HG03457 (cell line): ENCODE results near the gene STX7.

Experiments used
- ATAC-seq: cut with Tn5 transposase; IDR thresholded peaks from one replicate; pipeline ENCODE4 v1.9.1; 2021; ENCODE audit warnings: moderate number of reproducible peaks; ENCODE audit not compliant: unreplicated experiment

The STX7 gene

DNA sequence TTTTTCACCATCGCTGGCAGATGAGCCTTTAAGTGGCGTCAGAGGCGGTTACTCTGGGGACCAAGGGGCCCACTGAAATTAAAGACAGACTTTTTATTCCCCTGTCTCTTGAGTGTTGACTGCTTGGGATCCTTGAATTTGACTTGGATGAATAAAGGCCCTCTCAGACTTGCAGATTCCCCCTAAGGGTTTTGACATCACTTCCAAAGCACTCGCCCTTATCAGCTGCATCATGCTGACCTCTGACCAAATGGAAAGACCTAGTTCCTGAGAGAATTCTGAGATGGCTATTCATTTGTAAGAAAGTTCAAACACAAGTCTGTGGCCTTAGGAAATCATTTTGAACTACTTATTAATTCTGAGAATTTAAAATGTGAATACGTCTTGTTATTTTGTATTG, 98.2 kb downstream of the STX7 start:
- ATAC-seq: no peak

DNA sequence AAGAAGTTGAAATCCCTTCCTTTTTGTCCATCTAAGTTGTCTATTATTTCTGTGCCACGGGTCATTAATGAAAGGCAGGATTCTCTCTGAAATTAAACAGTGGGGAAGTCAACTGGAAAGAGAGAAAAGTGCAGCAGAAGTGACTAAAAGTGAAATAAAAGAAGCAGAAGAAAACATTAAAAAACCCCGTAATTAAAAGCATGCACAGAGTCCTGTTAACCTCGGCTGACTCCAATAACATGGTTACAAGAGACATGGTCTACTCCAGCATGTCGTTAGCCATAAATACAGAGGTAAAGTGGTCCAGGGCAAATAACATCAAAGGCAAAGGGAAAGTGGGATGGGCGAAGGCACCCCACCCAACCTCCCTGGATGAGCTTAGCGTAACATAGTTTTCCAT, 98.6 kb downstream of the STX7 start:
- ATAC-seq: no peak

DNA sequence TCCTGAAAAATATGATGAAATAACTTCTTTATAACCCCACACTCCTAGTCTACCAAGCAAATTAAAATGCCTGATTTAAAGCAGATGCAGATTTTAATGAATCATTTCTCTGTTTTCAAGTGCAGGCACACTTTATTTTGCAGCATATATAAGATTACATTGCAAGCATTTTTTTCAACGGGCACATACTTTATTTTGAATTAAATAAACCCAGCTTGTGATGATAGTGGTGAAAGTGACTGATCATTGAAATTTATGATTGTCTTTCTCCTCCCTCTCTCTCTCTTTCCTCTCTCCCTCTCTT, 99.5 kb downstream of the STX7 start:
- no peak for ATAC-seq

DNA sequence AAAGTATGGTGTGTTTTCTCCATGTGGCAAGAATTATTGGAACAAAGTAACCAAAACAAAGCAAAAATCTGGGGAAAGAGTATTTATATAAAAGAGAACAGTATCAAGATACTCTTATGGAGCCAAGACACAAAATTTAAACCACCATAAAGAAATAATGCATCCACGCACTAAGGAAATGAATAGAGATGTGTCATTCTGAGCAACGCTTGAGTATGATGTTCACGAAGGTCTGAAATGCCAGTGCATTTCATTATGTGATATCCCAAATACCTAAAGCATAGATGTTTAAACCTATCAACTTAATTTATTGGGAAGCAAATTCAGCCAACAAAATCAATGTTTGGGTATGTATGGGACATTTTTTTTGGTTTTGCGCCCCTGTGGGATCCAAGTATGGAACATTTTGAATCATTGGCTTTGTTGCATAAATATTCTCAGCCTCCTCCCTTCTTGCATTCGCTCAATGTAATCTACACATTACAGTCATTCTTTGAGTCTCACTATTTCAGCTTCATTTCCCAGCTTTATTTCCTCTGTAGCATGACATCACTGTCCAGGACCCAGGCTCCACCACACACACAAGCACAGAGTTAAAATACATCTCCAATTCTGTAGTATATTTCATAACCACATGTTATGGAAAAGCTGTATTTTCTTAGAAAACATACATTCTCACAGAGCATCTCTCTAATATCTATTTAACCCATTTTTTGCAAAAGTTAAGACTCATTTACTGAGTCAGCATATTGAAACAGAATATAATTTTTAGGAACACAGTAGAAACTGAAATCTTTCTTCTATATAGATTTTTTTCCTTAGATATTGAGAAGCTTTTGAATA, 100.0 kb downstream of the STX7 start:
- no peak for ATAC-seq

DNA sequence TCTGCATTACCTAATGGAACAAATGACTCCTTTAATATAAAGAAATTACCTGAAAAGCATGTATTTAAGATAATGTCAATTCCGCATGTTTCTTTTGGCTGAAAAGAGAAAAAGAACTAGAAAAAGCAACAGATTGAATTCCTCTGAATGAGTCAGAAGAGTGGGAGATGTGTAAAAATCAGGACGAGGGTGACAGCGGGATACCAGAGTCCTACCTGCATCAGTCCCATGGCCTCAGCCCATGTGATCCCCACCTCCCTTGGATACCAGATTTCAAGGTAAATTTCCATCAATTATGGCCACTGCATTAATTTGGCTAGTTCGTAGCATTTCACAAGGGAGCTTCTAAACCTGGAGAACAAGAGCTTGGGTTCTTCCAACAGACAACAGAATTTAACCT, 101.6 kb downstream of the STX7 start:
- ATAC-seq: no peak

DNA sequence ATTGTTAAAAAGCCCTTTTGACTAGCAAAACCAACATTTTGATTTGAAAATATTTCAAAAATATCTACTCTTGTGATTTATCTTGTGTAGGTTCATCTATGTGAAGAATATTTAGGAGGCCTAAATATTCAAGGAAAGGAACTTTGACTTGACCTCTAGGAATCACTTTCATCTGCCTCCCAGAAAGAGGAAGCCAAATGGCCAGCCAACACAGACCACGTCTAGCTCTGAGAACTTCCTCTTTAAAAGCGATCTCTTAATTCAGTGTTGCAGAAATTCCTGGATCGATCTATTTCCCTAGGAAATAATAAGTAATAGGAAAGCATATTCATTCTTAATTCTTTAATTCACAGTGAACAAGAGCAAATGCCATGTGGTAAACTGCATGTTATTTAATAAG, 102.1 kb downstream of the STX7 start:
- ATAC-seq: no peak

DNA sequence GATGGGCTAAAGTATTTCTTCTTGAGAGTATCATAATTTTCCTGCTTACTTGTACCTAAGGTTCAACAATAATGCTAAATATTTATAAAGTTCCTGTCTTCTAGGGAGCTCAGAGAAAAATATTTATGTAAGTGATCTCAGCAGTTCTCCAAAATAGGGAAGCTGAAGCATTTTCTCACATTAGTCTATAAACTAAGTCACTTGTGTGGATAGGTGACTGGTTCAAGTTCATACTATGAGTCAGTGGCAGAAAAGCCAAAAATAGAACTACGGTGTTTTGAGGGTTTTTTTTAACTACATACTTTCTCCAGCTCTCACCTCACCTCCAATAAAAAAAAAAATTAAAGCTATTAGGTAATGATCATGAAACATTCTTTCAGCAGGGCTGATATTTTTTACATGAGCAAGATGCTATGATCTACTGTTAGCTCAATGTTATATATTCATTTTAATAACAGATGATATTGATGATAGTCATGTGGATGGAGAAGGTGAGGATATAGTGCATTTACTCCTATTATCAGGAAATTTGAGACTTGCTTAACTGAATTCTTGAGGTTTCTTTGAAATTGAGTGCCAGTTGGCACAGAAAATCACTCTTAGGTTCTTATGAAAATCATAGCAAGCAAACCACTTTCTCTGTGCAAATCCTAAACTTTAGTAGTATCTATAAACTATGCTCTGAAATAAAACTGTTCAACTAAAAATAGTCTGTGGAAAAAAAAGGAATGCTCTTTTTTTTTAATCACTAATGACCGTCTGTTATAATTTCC, 107.6 kb downstream of the STX7 start:
- ATAC-seq: peak; percentile 54

DNA sequence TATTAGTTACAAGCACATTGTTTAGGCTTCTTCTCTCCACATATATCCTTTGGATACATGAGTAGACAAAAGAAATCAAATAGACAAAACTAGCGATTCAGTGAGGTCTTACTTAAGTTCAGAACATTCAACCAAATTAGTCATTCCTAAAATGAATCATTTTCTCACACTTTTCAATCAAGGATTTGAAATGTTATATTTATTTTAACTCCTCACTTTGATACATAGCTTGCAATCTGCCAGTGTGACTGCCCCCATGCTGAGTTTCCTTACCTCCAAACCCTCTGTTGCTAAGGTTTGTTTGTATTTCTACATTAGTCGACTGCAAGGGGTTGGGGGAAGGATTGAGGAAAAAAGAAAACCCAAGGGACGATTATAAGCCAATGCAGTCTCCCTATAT, 108.2 kb downstream of the STX7 start:
- ATAC-seq: no peak

DNA sequence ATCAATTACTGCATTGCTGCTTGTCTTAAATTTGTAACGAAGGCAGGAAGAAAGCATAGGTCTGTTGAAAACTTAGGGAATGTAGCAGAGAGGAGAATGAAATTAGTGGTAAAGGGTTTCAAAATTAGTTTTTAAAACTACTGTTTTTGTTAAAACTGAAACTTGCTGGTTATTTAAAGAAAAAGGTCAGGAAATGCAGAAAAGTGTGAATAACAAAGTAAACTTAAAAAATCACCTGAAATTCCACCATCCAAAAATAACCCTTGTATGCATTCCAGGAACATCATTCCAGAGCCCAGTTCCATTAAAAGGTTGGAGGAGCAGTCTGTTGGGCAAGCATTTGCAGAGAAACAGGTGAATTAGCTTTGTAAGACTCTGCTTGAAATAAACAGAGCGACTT, 108.6 kb downstream of the STX7 start:
- no peak for ATAC-seq

DNA sequence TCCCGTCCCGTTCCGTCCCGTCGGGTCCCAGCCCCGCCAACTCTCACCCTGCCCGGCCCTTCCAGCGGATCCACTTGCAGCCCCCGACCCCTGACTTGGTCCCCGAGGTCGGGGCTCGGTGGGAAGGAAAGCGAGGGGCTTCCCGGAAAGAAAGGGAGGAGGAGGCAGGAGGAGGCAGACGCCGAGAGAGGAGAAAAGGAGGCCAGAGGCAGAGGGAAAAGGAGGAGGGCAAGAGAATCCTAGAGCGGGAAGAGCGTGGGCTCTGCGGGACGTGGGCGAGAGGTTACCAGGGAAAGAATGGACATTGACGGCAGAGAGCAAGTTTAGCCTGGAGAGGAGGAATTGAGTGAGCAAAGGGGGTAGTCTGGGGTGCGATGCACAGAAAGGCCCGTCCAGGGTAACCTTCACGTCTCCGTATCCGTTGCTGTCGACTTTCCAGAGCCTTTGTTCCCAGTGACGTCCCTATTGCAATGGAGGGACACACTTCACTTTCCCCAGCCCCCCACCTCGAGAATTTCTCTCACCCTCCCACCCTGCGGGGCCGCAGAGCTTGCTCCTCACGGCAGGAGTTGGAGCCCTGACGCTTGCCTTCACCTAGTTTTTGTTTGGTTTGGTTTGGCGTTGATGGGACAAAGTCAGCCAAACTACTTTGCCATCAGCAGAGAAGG, 111.2 kb downstream of the STX7 start:
- ATAC-seq: no peak

DNA sequence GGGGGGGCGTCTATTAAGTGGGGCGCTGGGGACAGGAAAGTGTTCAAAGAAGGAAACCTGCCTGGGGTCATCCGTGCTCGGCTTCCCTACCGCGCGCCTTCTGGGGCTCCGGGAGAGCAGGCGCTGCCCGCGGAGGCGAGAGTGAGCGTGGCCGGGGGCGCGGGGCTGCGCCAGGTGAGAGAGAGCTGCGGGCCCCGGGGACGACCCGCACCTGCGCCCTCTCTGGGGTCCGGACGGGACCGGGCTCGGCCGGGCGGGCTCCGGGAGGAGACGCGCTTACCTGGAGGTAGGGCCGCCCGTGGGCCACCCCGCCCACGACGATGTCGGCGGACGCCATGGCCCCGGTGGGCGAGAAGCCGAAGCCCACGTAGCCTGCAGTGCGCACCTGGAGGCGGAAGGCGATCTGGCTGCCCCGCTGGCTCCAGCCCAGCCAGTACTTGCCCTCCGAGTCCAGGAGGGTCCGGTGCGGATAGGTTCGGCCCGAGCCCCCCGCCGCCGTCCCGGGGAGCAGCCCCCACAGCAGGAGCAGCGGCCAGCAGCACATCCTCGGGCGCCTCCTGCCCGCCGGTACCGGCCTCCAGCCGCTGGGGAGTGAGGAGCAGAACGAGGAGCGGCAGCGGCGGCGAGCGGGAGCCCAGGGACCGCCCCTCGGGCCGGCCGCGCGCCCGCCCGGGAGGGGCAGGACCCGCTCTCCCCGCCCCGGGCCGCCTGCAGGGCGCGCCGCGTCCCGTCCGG, 111.9 kb downstream of the STX7 start, which contains the start of gene MOXD1:
MOXD1 (minus strand) TSS at position 593 of the 735 bp plus-strand sequence; CDS start at position 544, 49 bp downstream.
- ATAC-seq: peak; percentile 44

DNA sequence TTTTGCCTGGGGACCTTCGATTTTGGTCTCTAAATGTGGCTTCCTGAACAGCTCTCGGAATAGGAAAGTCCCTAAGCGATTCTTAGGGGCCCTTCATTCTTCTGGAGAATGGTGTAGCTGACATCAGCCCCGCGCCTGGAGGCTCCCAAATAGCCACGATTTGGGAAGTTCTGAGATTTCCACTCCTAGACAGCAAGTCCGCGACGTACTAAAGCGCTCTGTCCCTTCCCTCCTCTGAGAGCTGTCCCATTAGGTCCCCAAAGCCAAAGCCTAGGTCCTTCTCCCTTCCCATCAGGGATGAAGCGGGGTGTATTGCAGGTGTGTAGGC, 112.4 kb downstream of the STX7 start:
- no peak for ATAC-seq

DNA sequence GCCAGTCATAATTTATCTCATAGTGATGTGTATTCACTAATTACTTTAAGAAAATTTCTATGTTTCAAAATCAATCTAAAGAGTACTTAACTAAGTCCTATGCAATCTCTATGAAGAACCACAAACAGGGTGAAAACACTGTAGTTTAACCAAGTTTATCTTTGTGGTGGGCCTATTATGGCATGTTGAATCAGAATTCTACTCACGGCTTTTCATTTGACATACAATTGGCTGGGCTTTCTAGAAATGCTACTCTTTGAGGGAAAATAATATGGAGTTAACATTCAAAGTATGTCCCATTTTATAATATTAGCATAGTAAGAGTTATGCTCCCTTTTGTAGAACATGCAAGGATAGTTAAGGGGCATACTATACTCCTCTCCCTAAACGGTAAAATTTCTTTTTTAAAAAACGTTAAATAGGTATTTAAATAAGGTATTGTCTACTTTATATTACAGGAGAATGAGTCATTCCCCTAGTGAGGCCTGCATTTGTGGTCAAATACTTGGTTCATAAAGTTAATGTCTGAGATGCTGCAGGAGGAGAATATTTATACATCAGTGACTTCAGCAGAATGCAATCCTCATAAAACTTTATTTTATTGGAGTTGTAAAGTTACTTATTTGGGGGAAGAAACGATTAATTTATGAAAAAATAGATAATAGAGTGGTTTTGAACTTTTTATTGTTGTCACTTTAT, 113.4 kb downstream of the STX7 start:
- no peak for ATAC-seq
